Muscle layer of colon (tissue), 2 donors: ENCODE results near the gene PDCD7.
"Not testable (repeated sequence)": the region's sequence is repeated elsewhere in the genome, so short reads cannot be mapped to it uniquely, and the experiment has no call there.

Experiments used
- H3K27ac ChIP-seq: one replicate; pipeline ENCODE4 v1.7.0; 2013; ENCODE audit warnings: low read depth, mild to moderate bottlenecking, low read length, moderate library complexity
- H3K27me3 ChIP-seq, 2 donors: one replicate each; pipeline ENCODE4 v1.7.0; 2013; ENCODE audit warnings: low read length in 2 of 2, mild to moderate bottlenecking in 2 of 2; ENCODE audit not compliant: insufficient read depth in 2 of 2, control insufficient read depth in 1 of 2
- H3K36me3 ChIP-seq: one replicate; pipeline ENCODE4 v1.7.0; 2013; ENCODE audit warnings: mild to moderate bottlenecking, low read length; ENCODE audit not compliant: insufficient read depth
- H3K4me1 ChIP-seq: one replicate; pipeline ENCODE4 v1.7.0; 2013; ENCODE audit warnings: mild to moderate bottlenecking, low read length; ENCODE audit not compliant: insufficient read depth
- H3K4me3 ChIP-seq, 2 donors: one replicate each; pipeline ENCODE4 v1.7.0; 2013; ENCODE audit warnings: low read length in 2 of 2, low read depth in 1 of 2, mild to moderate bottlenecking in 1 of 2, moderate library complexity in 1 of 2
- H3K9ac ChIP-seq: one replicate; pipeline ENCODE4 v1.7.0; 2013; ENCODE audit warnings: low read length
- H3K9me3 ChIP-seq: one replicate; pipeline ENCODE4 v1.7.0; 2013; ENCODE audit warnings: mild to moderate bottlenecking, low read length
- donor health status: abdominal sarcoma.
- donor health status: Adenocarcinoma of cecum.

Gene PDCD7

DNA sequence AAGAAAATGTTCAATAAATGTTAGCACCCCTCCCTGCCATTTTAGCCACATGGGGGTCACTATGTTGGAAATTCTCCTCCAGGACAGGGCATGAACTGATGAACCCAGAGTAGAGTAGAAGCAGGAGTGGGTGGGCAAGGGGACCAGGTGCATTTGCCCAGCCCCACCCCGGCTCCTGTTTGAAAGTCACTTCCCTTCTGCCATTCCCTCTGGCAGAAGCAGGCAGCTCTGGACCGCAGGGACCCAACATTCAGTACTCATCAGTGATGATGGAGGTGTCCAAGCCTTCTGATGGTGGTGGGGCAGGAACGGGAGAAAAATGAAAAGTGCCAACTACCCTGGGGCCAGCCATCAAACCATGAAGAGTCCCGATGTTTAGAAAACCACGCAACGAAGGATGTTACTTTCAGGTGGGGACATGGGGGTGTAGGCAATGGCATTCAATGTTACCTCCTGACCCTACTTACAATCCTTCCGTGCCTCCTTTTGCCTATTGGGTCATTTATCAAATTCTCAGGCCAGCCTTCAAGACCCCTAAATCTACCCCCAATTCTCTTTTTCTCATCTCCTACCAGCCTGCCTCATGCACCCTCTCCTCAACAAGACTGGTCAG lies 35.9 kb downstream of the PDCD7 start:
- H3K4me1 ChIP-seq: peaks cover 46% of the 10 kb centered on the region
- peaks cover 13% of the 10 kb centered on the region for H3K36me3 ChIP-seq
- H3K9me3 ChIP-seq: no peaks in the 10 kb centered on the region
- H3K9ac ChIP-seq: no peak overlapping the region
- no peaks in the 10 kb centered on the region for H3K27me3 ChIP-seq
- no peak overlapping the region for H3K27ac ChIP-seq
- no peak overlapping the region for H3K4me3 ChIP-seq

DNA sequence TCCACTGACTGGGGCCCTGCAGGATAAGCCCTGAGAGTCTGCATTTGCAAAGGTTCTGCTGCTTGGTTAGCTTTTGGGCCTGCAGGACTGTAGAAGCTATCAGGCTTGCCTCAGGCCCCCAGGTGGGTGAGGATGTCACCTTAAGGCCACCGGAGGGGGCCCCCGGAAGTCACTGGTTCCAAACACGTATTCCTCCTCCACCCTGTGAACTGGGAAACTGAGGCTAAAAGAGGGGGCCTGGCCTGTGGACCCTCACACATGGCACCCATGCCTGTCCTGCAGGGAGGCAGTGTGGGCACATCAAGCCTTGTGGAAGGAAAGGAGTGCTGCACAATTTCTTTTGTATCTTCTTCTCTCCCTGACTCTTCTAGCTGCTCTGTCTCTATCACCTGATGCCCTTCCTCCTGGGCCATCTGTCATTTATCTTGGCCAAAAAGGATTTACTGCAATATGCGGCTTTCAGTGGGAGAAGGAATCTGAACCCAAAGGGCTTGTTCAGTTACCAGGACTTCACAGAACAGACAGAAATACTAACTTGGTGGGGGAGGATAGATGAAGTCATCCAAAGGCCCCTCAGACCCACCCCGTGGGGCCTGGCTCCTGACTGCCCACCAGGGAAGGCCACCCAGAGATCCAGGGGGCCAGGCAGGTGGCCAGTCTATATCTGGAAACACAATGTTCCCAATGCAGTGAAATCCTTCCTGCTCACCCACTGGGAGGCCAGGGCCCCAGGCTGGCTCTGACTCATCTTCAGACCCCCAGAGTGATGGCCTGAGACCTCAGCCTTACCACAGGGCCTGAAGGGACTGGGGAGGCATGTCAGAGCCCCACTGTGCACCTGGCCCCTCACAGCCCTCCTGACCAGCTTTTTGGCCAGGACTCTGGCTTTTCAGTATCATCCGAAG lies 36.9 kb downstream of the PDCD7 start:
- Histone ChIP-seq H3K9ac (no peak overlapping the region), H3K27me3 (no peaks in the 10 kb centered on the region), H3K27ac (no peak overlapping the region), H3K36me3 (peaks cover 13% of the 10 kb centered on the region), H3K4me1 (peaks cover 56% of the 10 kb centered on the region), H3K9me3 (no peaks in the 10 kb centered on the region), H3K4me3 (no peak overlapping the region)

DNA sequence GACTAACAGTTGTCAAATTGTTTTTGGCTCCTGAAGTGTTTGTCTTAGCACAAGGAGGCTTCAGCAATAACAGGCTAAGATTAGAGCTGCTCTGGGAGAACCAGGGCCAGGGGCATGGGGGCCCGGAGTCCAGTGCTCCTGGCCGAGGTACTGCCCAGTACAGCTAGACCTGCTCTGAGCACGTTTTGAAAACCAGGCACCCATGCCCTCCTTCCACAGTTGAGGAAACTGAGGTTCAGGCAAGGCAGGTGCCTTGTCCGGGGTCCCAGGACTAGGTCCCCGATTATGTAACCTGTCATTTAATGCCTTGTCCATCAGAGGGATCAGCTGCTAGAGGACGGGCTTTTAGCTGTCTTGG lies 37.9 kb downstream of the PDCD7 start:
- Histone ChIP-seq H3K27me3 (no peaks in the 10 kb centered on the region), H3K9me3 (no peaks in the 10 kb centered on the region), H3K27ac (peak overlapping the region; percentile 69), H3K36me3 (peaks cover 13% of the 10 kb centered on the region), H3K9ac (no peak overlapping the region), H3K4me1 (peaks cover 55% of the 10 kb centered on the region), H3K4me3 (no peak overlapping the region)

DNA sequence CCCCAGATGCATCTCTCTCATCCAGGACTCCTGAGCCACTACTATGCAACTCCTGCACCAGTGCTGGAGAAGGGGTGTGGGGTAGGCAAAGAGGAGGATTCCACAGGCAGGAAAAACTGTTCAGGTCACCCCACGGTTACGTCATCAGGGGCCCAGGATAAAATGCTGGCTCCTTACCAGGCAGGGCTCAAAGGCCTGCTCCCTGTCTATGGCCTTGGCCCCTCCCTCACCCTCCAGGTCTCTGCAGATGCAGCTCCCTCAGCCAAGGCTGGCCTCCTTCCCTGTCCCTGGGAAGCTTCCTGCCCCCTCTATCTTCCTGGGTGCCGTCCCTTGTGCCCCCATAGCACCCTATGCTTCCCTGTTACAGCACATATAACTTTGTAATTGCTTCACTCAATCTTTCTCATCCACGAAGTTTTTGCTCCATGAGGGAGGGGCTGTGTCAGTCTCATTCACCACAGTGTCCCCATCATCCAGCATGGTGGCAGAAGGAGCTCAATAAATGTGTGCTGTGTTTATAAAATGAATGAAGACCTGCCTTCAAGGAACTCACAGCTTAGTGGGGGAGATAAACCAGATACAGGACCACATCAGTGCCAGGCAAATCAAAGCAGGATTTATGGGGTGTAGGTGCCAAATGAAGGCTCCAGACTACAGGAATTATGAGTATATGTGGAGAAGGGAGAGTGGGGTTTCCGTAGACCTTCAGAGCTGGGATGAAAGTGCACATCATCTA lies 38.4 kb downstream of the PDCD7 start:
- peak overlapping the region; percentile 69 for H3K27ac ChIP-seq
- H3K9ac ChIP-seq: no peak overlapping the region
- no peaks in the 10 kb centered on the region for H3K27me3 ChIP-seq
- H3K4me3 ChIP-seq: no peak overlapping the region
- no peaks in the 10 kb centered on the region for H3K9me3 ChIP-seq
- peaks cover 55% of the 10 kb centered on the region for H3K4me1 ChIP-seq
- peaks cover 13% of the 10 kb centered on the region for H3K36me3 ChIP-seq

- peaks cover 13% of the 10 kb centered on the region for H3K36me3 ChIP-seq
Observed at GRCh38 chr15:65094294-65094995, 39.2 kb downstream of the PDCD7 start.

GRCh38 chr15:65093793-65094170 lies 39.8 kb downstream of the PDCD7 start:
- peak overlapping the region; percentile 69 for H3K27ac ChIP-seq
- not testable (repeated sequence) for H3K4me3 ChIP-seq, H3K9me3 ChIP-seq, H3K36me3 ChIP-seq, H3K9ac ChIP-seq, H3K27me3 ChIP-seq
- peaks cover 66% of the 10 kb centered on the region for H3K4me1 ChIP-seq

More at GRCh38 chr15:65094294-65094995, 39.2 kb downstream of the PDCD7 start:
- no peaks in the 10 kb centered on the region for H3K27me3 ChIP-seq
- H3K4me1 ChIP-seq: peaks cover 59% of the 10 kb centered on the region
- peak overlapping the region; percentile 69 for H3K27ac ChIP-seq
- H3K4me3 ChIP-seq: no peak overlapping the region
- no peak overlapping the region for H3K9ac ChIP-seq
- H3K9me3 ChIP-seq: no peaks in the 10 kb centered on the region

DNA sequence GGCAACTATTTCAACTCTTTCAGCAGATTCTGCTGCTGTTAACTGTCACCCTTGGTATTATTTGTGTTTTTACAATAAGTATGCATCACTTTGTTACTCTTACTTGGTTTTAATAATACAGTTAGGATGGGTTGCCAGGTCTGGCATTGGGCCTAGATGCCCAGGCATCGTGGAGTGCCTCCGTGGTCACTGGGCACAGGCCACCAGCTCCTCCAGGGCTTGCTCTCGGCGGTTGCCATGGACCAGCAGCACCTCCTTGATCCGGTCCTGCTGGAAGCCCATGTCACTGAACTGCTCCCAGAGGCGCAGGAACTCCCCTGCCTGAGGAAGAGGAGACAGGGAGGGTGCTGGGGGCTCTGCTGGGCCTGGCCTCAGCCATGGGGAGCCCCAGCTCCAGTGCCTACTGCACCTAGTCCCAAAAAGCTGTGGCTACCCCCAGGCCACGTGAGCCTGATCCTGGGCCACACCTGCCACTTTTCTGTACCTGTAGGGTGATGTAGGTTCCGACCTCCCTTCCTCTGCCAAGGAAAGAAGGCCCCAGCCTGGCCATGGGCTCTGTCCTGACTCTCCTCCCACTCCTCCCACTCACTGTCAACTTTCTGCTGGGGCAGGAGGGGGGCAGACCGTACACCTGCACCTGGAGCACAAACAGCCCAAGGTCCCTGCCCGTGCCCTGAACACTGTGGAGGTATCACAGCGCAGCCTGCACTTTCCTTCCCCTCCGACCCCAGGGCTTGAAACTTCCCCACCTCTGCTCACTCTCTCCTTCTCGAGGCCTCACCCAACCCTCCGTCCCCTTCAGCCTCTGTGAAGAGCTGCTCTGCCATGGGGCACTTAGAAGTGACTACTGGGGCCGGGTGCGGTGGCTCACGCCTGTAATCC lies 40.5 kb downstream of the PDCD7 start:
- no peaks in the 10 kb centered on the region for H3K27me3 ChIP-seq
- peak overlapping the region; percentile 12 for H3K9ac ChIP-seq
- H3K4me1 ChIP-seq: peaks cover 72% of the 10 kb centered on the region
- H3K27ac ChIP-seq: peak overlapping the region; percentile 28
- peaks cover under 1% of the 10 kb centered on the region for H3K36me3 ChIP-seq
- H3K9me3 ChIP-seq: no peaks in the 10 kb centered on the region
- no peak overlapping the region for H3K4me3 ChIP-seq

GRCh38 chr15:65091946-65092770 lies 41.5 kb downstream of the PDCD7 start:
- H3K9me3 ChIP-seq: no peaks in the 10 kb centered on the region
- peak overlapping the region; percentile 35 for H3K27ac ChIP-seq
- H3K4me1 ChIP-seq: peaks cover 80% of the 10 kb centered on the region
- H3K4me3 ChIP-seq: no peak overlapping the region
- no peaks in the 10 kb centered on the region for H3K36me3 ChIP-seq
- H3K27me3 ChIP-seq: no peaks in the 10 kb centered on the region
- peak overlapping the region; percentile 12 for H3K9ac ChIP-seq

GRCh38 chr15:65089206-65089824 lies 44.3 kb downstream of the PDCD7 start:
- Histone ChIP-seq H3K27ac (peak overlapping the region; percentile 85), H3K9ac (no peak overlapping the region), H3K4me3 (no peak overlapping the region), H3K9me3 (no peaks in the 10 kb centered on the region), H3K27me3 (no peaks in the 10 kb centered on the region), H3K36me3 (no peaks in the 10 kb centered on the region), H3K4me1 (peaks cover 78% of the 10 kb centered on the region)

- Histone ChIP-seq H3K27ac (peak overlapping the region; percentile 85), H3K9ac (no peak overlapping the region), H3K36me3 (no peaks in the 10 kb centered on the region), H3K4me3 (no peak overlapping the region), H3K9me3 (no peaks in the 10 kb centered on the region), H3K4me1 (peaks cover 74% of the 10 kb centered on the region), H3K27me3 (no peaks in the 10 kb centered on the region)
Observed at GRCh38 chr15:65088643-65089021, 45.0 kb downstream of the PDCD7 start.
